ENCODE measurements around the gene SLC37A3. TPM values are rescaled to one million over a fixed set of nuclear protein-coding genes. Genes with fewer than 3 reads are reported as not detected.
A peak's percentile ranks its signal among the peaks of the same experiment; 100 is the strongest.
"Not testable (repeated sequence)": the region's sequence is repeated elsewhere in the genome, so short reads cannot be mapped to it uniquely, and the experiment has no call there.

SLC37A3 gene
- total RNA-seq, 1 donor from 2014 or later: 83.4 TPM

DNA sequence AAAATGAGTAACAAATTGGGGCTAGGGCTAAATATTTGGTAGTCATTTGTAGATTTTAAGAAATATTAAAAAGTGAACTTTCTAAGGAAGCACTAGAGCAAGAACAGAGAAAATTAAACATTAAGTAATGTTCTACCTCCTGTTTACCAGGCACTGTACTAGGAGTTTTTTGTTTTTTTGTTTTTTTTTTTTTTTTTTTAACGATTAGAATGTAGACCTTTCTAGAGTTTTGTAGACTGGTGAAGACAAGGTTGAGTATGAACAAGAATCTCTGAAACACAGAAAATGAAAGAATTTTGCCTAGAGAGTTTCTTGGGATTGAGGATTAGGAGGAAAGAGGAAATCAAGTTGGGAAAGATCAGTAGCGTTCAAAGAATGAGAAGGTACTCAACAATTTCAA is 73.6 kb downstream of the SLC37A3 start:
- no peak overlapping the region for H3K27ac ChIP-seq
- no peak overlapping the region for H3K4me2 ChIP-seq
- no peaks in the 10 kb centered on the region for H4K20me1 ChIP-seq (ENCODE audit: low read depth)
- H3K79me2 ChIP-seq (ENCODE audit: low read depth): no peaks in the 10 kb centered on the region
- Mint-ChIP-seq H3K27me3 (ENCODE audit: insufficient read depth, low read depth) (no peaks in the 10 kb centered on the region), H3K4me1 (peaks cover 6% of the 10 kb centered on the region), H3K9me3 (peaks cover 2% of the 10 kb centered on the region), H3K27ac (no peak overlapping the region), H3K4me3 (no peak overlapping the region), H3K36me3 (no peaks in the 10 kb centered on the region)
- no peak for TF ChIP-seq EZH2 (IDR thresholded peaks at IDR 0.05)
- TF ChIP-seq, protein P1, sequence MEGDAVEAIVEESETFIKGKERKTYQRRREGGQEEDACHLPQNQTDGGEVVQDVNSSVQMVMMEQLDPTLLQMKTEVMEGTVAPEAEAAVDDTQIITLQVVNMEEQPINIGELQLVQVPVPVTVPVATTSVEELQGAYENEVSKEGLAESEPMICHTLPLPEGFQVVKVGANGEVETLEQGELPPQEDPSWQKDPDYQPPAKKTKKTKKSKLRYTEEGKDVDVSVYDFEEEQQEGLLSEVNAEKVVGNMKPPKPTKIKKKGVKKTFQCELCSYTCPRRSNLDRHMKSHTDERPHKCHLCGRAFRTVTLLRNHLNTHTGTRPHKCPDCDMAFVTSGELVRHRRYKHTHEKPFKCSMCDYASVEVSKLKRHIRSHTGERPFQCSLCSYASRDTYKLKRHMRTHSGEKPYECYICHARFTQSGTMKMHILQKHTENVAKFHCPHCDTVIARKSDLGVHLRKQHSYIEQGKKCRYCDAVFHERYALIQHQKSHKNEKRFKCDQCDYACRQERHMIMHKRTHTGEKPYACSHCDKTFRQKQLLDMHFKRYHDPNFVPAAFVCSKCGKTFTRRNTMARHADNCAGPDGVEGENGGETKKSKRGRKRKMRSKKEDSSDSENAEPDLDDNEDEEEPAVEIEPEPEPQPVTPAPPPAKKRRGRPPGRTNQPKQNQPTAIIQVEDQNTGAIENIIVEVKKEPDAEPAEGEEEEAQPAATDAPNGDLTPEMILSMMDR (IDR thresholded peaks at IDR 0.05): no peak
- no peak for TF ChIP-seq EZH2phosphoT487 (IDR thresholded peaks at IDR 0.05)
- no peaks in the 10 kb centered on the region for H3K27me3 ChIP-seq
- H3F3A ChIP-seq (ENCODE audit: low read depth): peaks cover 35% of the 10 kb centered on the region
- H3K4me1 ChIP-seq: peaks cover 21% of the 10 kb centered on the region
- no peak overlapping the region for H3K9ac ChIP-seq
- no peak overlapping the region for H3K4me3 ChIP-seq
- no peak overlapping the region for H2AFZ ChIP-seq (replicated peaks)
- no peaks in the 10 kb centered on the region for H3K9me3 ChIP-seq (ENCODE audit: low read depth)
- no peak for DNase-seq (ENCODE audit: low spot score)
- no peaks in the 10 kb centered on the region for H3K36me3 ChIP-seq

DNA sequence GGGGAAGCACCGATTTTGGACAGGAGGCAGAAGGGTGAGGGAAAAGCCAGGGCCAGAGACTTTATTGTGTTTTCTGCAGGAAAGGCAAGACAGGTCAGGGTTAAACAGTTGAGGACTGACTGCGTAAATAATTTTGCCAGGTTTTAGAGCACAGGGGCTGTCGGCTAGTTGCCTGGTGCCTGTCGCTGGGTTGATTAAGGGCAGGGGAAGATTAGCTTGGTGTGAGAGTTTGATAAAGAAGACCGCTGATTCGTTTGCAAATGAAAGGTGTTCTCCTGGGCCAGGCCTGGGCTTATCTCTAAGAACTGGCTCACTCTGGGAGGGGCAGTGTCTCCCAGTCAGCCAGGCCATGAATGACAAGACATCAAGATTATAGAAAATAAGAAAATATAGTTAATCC is 75.6 kb downstream of the SLC37A3 start:
- Histone ChIP-seq H3K9ac (no peak overlapping the region), H3F3A (ENCODE audit: low read depth) (peaks cover 35% of the 10 kb centered on the region), H3K9me3 (ENCODE audit: low read depth) (no peaks in the 10 kb centered on the region), H3K4me2 (peak overlapping the region; percentile 49), H3K27ac (no peak overlapping the region), H3K27me3 (no peaks in the 10 kb centered on the region), H3K4me1 (peaks cover 21% of the 10 kb centered on the region), H3K4me3 (no peak overlapping the region), H3K36me3 (no peaks in the 10 kb centered on the region), H2AFZ (replicated peaks) (peak overlapping the region; percentile 85), H3K79me2 (ENCODE audit: low read depth) (no peaks in the 10 kb centered on the region), H4K20me1 (ENCODE audit: low read depth) (no peaks in the 10 kb centered on the region)
- Mint-ChIP-seq H3K9me3 (peaks cover 2% of the 10 kb centered on the region), H3K27me3 (ENCODE audit: insufficient read depth, low read depth) (no peaks in the 10 kb centered on the region), H3K36me3 (no peaks in the 10 kb centered on the region), H3K4me3 (no peak overlapping the region), H3K4me1 (peaks cover 5% of the 10 kb centered on the region), H3K27ac (no peak overlapping the region)
- DNase-seq (ENCODE audit: low spot score): peak; percentile 13
- no peak for TF ChIP-seq EZH2 (IDR thresholded peaks at IDR 0.05)
- TF ChIP-seq, protein P1 (IDR thresholded peaks at IDR 0.05): no peak

DNA sequence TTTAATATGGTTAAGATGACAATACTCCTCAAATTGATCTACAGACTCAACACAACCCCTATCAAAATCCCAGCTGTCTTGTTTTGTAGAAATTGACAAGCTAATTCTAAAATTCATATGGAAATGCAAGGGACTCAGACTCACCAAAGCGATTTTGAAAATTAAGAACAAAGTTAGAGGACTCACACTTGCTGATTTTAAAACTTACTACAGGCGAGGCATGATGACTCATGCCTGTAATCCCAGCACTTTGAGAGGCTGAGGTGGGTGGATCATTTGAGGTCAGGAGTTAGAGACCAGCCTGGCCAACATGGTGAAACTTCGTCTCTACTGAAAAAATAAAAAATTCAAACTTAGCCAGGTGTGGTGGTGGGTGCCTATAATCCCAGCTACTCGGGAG is 78.3 kb downstream of the SLC37A3 start:
- H3K36me3 ChIP-seq; DNase-seq (ENCODE audit: low spot score); H3K79me2 ChIP-seq (ENCODE audit: low read depth); H3K9me3 ChIP-seq (ENCODE audit: low read depth); H3K4me3 Mint-ChIP-seq; H4K20me1 ChIP-seq (ENCODE audit: low read depth); H3K4me1 Mint-ChIP-seq; H3K36me3 Mint-ChIP-seq; H3K4me2 ChIP-seq; H3K9ac ChIP-seq; H3K27me3 ChIP-seq; H3K4me3 ChIP-seq; H3K27me3 Mint-ChIP-seq (ENCODE audit: insufficient read depth, low read depth); H3K27ac ChIP-seq; H3K27ac Mint-ChIP-seq; H3K9me3 Mint-ChIP-seq; H2AFZ ChIP-seq (replicated peaks); H3K4me1 ChIP-seq: not testable (repeated sequence)
- peaks cover 11% of the 10 kb centered on the region for H3F3A ChIP-seq (ENCODE audit: low read depth)

DNA sequence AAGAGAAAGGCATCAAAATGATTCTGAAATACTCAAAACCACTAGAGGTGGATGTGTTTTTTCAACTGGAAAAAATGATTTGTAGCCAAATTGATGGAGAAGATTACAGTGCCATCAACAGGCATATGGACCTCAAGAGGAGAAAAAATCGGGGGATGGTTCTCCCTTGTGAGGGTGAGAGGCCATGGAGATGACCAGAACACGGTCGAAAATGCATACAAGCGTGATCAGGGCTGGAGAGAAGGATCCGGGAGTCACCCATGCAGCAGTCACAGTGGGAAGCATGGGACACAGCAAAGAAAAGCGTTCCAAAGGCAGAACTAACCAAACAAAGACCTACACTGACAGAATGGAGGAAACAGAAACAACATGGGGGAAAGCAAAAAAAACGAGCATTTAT is 80.3 kb downstream of the SLC37A3 start:
- no peaks in the 10 kb centered on the region for H3K79me2 ChIP-seq (ENCODE audit: low read depth)
- no peak for DNase-seq (ENCODE audit: low spot score)
- Mint-ChIP-seq H3K27me3 (ENCODE audit: insufficient read depth, low read depth) (no peaks in the 10 kb centered on the region), H3K36me3 (peaks cover 1% of the 10 kb centered on the region), H3K27ac (no peak overlapping the region), H3K4me3 (no peak overlapping the region), H3K9me3 (peaks cover 2% of the 10 kb centered on the region), H3K4me1 (peaks cover 3% of the 10 kb centered on the region)
- no peak overlapping the region for H3K4me2 ChIP-seq
- no peaks in the 10 kb centered on the region for H4K20me1 ChIP-seq (ENCODE audit: low read depth)
- no peaks in the 10 kb centered on the region for H3K36me3 ChIP-seq
- H3K9me3 ChIP-seq (ENCODE audit: low read depth): no peaks in the 10 kb centered on the region
- peaks cover 6% of the 10 kb centered on the region for H3K4me1 ChIP-seq
- no peaks in the 10 kb centered on the region for H3K27me3 ChIP-seq
- H3K4me3 ChIP-seq: no peak overlapping the region
- TF ChIP-seq, protein P1 (IDR thresholded peaks at IDR 0.05): no peak
- no peak for TF ChIP-seq EZH2phosphoT487 (IDR thresholded peaks at IDR 0.05)
- no peak for TF ChIP-seq EZH2 (IDR thresholded peaks at IDR 0.05)
- no peak overlapping the region for H3K27ac ChIP-seq
- H3K9ac ChIP-seq: no peak overlapping the region
- H2AFZ ChIP-seq (replicated peaks): no peak overlapping the region
- H3F3A ChIP-seq (ENCODE audit: low read depth): peaks cover 6% of the 10 kb centered on the region
